ACHN (cell line): ENCODE results near the gene LPXN.

ENCODE experiments used
- DNase-seq: peaks from one replicate; pipeline ENCODE4 v3.0.0-alpha.2; 2015
- in situ Hi-C: cut with HindIII; loops from 2 replicates; pipeline ENCODE4 v1.10.0; 2017; ENCODE audit warnings: low sequenced_read_pairs, low pct_ligation_motif_present, low pct_unique_long_range_greater_than_20kb

LPXN gene

DNA sequence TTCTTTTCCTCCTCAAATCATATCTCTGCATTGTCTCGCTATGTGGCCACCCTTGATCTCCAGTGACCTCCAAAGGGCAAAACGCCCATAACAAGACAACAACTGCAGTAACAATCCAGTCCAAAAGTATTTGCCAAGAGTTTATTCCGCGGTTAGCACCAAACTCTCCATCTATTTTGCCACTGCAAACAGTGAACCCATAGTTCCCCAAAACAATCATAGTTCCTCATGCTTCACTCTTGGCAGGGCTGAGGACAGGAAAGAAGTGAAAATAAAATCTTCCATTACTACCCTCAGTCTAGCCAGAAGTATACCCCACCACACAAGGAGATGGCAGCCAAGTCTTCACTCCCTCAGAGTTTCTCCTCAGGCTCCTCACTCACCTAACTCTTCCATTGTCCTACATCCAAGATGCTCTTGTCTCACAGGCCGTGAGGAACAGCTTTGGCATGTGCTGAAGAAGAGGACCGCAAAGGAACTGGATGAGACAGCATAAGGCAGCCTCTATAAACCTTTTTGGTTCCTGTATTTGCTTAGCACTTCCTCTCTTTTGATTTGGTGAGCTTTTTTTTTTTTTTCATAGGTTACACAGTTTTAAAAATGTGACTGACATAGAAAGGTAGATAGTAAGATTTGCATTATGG, at the start of gene LPXN:
Gene LPXN (minus strand): TSS at position 480 of the 644 bp plus-strand sequence. CDS start 84 bp downstream, at position 396.
- in situ Hi-C loops = no loop called here
- peak; percentile 59 for DNase-seq

DNA sequence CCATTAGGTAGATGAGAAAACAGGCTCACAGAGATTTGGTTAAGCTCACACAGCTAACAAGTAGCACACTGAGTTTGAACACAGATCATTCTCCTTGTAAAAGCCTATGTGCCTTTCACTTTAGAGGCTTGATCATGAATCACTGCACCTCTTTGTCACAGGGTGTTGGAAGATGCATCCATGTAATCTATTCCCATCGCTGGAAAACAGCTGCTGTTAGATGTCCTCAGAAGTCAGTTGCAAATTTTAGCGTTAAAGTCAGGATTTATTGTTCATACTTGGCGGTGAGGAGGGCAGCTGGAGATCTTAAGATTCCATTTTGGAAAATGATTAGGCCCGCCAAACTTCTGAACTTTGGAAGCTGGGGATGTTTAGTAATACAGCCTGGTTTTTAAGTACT, 49.4 kb upstream of the LPXN start:
- in situ Hi-C loops = no loop called here
- DNase-seq = no peak

DNA sequence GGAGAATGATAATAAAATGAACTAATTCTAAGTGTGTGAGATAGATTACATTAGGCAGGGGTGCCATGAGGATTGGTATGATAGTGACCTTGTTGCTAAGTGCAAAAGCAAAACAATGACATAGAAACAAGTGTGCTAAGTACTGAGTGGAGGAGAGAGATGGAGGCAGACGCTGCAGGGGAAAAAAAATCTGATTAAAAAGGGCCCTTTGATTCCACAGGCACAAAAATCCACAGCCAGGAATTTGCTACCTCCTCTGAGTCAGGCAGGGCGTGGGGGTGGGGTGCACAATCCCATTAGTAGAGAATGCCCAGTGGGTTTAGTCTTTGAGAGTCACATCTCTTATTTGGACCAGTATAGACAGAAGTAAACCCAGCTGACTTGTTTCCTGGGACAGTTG, 46.7 kb upstream of the LPXN start, which contains the start of gene CNTF:
Gene CNTF (plus strand): TSS at position 322 of the 400 bp plus-strand sequence. CDS start 88 bp downstream, outside the sequence.
- peak; percentile 29 for DNase-seq
- in situ Hi-C loops = no loop called here

DNA sequence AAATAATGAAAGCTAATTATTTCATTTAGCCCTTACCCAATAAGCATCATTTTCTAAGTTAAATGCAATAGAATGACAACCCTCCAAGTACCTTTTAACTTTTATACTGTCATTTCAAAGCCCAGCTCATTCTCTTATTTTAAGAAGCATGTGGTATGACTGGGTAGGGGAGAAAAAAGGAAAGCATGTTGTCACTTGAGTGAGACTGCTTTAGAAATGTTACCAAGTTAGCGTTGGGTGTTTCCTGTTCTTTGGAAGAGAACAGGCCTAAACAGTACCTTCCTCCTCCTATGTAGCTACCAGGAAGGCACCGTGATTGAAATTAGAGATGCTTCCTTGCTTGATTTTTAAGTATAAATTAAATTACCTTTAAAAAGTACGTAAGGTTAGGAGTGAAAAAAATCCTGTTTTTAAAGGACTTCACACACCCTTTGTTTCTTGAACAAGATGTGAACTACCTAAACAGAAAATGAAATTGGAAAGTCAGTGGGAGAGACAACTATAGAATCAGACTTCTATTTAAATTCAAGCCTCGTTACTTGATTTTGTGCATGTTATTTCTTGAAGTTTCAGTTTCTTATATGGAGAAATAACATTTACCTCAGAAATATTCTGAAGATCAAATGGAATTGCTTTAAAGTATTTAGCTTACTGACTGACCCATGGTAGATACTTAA, 46.1 kb upstream of the LPXN start:
- no peak for DNase-seq
- in situ Hi-C loops = no loop called here

DNA sequence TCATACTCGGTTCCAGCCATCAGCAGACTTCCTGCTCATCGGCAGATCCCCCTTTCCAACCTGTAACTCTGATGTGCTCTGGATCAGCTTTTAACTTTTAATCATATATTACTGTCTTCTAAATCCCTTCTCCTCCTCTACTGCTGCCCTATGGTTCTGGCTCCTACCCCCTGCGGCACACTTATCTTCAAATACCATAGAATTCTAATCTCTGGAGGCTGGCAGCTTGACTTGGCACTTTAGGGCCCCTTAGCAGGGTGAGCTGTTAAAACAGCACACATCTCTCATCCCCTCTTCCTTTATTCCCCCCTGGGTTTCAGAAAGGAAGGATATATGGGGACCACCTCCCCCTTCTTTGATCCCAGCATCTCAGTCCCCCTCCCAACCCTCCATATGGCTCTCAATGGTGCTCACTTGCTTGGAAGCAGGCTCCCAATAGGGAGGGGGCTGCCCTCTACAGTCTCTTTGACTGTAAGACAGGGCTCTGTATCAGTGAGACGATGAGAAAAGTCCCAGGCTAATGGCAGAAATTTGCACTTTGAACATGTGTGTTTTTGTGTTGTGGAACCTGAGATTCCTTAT, 42.4 kb upstream of the LPXN start:
- in situ Hi-C loops = no loop called here
- DNase-seq = no peak

DNA sequence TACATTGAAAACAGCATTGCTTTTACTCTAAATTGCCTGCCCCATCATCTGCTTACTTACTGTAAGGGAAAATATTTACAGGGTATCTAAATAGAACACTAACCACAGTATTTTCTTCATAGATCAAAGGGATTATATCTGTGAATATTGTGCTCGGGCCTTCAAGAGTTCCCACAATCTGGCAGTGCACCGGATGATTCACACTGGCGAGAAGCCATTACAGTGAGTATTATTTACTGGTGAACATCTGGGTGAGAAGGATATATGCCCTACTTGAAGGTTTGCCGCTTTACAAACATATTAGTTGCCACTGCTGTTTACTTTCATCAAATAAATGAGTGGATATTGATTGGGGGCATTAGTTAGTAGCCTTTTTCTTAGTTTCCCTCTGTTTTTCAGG, 40.9 kb upstream of the LPXN start:
- in situ Hi-C loops = no loop called here

DNA sequence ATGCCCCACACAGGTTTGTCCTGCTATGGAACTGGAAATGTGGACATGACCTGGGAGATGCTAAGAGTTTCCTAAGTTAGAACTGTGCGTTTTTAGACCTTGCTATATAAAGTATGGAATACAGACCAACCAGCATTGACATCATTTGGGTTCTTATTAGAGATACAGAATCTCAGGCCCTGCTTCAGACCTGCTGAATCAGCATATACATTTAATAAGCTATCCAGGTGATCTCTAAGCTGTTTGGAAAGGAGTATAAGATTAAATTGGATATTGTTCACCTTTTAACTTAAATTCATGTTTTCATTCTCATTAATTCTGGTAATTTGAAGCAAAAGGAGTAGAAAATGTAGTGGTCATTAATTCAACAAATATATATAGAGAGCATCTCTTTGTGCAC, 39.9 kb upstream of the LPXN start:
- in situ Hi-C loops = no loop called here
- DNase-seq = no peak

More for the DNA sequence above, 40.9 kb upstream of the LPXN start:
- DNase-seq = peak; percentile 58

DNA sequence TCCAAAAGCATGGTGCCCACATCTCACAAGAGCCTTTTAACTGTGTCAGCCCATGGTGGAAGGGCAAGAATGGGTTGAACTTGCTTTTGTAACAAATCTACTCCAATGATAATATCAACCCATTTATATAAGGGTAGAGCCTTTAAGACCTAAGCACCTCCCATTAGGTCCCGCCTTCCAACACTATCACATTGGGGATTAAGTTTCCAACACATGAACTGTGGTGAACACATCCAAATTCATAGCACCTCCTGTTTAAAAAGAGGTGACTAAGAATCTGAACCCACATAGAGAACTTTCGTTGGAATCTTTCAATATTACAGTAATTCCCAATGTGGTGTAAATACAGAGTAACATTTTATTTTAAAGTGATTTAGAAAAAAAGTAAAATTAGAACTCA, 37.6 kb upstream of the LPXN start:
- in situ Hi-C loops = no loop called here
- DNase-seq = no peak

DNA sequence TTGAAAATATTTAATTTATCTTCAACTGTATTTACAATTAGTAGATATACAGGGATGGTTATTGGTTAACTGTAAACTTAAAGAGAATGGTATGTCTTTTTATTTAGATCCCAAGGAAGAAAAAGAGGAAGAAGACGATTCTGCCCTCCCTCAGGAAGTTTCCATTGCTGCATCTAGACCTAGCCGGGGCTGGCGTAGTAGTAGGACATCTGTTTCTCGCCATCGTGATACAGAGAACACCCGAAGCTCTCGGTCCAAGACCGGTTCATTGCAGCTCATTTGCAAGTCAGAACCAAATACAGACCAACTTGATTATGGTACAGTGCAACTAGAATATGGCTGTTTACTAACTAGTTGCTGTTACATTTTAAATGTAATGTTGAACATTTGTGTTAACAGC, 34.1 kb upstream of the LPXN start:
- in situ Hi-C loops = no loop called here
- DNase-seq = no peak

DNA sequence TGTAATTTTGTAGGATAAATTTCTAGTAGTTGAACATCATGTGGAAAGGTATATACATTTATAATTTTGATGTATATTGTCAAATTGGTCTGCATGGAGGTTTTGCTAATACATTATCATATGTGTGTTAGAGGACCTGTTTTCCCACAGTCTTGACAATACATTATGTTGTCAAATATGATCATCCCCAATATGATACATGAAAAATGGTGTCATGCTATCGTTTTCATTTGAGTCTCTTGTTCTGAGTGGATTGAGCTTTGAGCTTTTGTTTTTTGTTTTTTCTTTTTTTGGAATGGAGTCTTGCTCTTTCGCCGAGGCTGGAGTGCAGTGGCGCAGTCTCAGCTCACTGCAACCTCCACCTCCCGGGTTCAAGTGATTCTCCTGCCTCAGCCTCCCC, 32.7 kb upstream of the LPXN start:
- DNase-seq = no peak
- in situ Hi-C loops = no loop called here

DNA sequence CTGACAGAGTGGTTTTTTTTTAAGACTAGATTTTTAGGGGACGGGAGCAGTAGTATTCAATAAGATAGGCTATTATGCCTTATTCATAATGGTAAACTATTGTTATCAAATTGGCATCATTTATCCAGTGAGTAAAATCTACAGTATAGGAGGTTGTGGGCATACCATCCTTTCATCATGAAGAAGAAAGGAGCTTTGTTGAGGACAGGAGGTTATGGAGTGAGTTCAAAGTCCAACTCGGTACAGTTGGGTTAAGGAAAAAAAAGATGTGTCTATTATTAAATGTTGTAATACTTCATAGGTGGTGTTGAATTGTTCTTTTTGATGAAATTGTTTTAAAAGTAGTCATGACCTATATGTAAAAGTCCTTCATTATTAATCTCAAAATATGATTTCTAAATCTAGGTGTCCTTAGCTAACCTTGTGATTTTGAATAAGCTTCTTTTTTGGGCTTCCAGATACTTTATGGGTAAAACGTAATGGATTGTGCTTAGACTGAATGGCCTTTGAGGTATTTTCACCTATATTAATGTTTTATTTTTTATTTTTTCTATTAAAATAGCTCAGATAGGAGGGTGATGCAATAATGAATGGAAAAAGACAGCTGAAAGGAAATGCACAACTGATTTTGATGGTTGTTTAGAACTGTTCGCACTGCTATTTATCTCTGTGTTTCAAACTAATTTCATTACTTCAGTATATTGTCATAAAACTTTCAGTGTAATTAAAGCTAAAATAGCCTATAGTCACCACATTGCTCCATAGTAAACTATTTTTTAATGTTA, 31.5 kb upstream of the LPXN start:
- in situ Hi-C loops = no loop called here

DNA sequence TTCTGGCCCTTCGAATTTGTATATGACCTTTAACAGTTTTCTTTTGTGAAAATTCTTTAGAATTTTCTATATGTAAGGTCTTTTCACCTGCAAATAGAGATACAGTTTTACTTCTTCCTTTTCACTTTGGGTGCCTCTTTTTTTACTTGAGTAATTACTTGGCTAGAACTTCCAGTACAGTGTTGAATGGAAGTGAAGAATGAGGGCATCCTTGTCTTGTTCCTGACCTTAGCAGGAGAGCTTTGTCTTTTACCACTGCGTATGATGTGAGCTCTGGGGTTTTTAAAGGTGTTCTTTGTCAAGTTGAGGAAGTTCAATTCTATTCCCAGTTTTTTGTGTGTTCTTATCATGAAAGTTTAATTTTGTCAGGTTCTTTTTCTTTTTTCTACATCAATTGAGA, 24.9 kb upstream of the LPXN start:
- in situ Hi-C loops = no loop called here
- DNase-seq = no peak

More for the DNA sequence above, 31.5 kb upstream of the LPXN start:
- no peak for DNase-seq

DNA sequence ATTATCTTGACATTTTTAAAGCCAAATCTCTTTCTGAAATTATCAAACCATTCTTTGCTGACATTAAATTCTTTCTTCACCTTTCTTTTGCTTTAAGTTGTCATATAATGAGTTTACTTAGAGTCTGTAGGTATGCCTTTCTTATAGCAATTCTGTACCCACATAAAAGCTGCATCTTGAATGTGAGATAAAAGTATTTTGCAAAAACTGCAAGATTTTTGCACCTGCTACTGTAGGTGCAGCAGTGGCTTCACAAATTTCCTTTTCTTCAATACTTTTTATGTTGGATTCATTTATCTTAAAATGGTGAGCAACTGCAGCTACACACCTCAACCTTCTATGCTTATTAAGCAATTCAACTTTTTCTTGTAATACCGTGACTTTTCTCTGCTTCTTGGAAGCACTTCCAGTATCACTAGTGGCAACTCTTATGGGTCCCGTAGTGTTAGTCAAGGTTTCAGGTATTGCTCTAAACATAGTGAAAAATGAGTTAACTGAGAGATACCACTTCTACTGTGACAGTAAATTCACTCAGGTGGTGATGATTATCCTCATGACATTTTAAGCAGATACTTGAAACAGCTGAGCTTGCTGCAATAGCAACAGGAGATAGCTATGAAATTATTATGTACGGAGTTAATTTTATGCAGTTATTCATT, 22.0 kb upstream of the LPXN start:
- no peak for DNase-seq
- in situ Hi-C loops = no loop called here

DNA sequence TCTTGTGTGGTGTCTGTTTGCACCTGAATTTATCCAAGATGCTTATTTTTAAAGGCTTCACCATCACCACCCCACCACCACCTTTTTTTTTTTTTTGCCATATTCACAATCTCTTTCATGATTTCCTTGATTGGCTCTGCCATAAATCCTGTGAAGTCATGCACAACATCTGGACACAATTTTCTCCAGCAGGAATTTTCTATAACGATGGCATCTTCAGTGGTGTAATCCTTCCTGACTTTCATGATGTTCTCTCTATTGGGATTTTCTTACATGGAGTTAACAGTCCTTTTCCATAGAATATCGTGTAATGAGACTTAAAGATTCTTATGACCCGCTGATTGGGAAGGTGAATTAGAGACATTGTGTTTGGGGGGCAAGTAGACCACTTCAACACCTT, 21.0 kb upstream of the LPXN start:
- in situ Hi-C loops = no loop called here
- DNase-seq = no peak

DNA sequence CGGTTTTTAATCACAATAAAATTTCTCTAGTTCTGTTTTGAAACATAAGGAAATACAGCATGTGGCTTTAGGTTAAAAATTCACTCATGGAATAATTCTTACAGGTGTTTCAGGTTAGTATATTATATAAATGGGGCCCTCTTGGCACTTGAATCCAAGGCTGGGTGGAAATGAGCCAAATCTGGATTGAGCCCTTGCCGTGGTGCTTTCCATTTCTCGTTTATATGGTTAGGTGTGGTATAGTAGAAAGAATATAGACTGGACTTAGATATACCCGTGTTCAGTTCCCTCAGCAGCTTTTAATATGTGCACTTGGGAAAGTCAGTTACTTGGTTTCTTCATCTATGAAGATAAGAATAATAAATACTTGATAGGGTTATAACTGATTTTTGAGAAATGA, 19.2 kb upstream of the LPXN start:
- in situ Hi-C loops = no loop called here
- DNase-seq = no peak

DNA sequence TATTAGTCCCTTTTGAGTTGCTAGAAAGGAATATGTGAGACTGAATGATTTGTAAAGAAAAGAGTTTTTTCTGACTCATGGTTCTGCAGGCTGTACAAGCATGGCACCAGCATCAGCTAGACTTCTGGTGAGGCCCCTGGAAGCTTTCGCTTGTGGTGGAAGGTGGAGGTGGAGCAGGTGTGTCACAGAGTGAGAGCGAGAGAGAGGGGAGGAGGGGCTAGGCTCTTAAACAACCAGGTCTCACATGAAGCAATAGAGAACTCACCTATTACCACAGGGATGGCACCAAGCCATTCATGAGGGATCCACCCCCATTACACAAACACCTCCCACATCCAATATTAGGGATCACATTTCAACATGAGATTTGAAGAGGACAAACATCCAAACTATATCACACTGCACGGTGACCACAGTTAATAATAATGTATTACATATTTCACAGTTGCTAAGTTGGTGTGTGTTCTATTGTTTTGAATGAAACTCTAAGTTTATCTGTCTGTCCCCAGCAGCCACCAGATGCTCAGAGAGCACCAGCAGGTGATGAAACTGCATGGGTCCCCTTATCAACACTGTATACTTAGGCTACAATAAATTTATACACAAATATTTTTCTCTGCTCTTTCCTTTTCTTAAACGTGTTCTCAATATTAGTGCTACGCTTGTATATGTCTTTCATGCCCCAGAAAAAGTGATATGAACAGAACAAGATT, 17.3 kb upstream of the LPXN start:
- in situ Hi-C loops = no loop called here
- no peak for DNase-seq

DNA sequence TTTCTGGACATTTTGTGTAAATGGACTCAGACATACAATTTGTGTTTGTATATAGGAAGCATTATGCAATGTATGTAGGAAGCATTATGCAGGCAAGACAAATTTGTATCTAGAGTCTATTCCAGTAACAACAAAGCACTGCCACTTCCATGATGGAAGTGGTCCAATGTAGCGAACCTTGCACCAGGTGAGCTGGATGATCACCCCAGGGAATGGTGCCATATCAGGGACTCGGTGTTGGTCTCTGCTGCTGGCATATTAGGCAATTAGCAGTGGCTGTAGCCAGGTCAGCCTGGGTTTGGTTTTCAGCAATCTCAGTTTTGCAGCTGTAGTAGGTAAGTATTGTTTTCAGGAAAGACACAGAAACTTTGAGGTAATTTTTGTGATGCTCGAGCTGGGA, 16.0 kb upstream of the LPXN start:
- in situ Hi-C loops = no loop called here
- no peak for DNase-seq

DNA sequence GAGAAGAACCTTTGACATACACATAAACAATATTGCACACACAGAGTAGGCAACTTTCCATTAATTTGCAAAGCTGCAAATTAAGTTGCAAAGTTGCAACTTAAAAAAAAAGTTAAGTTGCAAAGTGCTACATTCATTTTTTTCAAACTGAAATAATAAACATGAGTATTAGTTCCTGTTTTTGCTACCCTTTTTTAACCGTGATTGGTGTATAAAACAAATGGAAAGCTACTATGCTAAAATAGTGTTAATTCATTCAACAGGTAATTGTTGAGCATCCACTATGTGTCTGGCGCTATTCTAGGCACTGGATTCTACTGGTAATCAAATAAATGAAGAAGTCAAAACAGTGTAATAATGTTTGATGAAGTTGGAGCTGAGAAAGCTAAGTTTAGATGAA, 11.3 kb upstream of the LPXN start:
- no peak for DNase-seq
- in situ Hi-C loops = no loop called here
